Raji (cell line): ENCODE measurements around the gene DMWD.

ENCODE experiments used
- POLR2A ChIP-seq: IDR thresholded peaks from 2 replicates; pipeline ENCODE4 v1.6.1; 2011; ENCODE audit warnings: low read depth, low read length, control low read depth; ENCODE audit not compliant: insufficient read depth

Gene DMWD, protein sequence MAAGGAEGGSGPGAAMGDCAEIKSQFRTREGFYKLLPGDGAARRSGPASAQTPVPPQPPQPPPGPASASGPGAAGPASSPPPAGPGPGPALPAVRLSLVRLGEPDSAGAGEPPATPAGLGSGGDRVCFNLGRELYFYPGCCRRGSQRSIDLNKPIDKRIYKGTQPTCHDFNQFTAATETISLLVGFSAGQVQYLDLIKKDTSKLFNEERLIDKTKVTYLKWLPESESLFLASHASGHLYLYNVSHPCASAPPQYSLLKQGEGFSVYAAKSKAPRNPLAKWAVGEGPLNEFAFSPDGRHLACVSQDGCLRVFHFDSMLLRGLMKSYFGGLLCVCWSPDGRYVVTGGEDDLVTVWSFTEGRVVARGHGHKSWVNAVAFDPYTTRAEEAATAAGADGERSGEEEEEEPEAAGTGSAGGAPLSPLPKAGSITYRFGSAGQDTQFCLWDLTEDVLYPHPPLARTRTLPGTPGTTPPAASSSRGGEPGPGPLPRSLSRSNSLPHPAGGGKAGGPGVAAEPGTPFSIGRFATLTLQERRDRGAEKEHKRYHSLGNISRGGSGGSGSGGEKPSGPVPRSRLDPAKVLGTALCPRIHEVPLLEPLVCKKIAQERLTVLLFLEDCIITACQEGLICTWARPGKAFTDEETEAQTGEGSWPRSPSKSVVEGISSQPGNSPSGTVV

DNA sequence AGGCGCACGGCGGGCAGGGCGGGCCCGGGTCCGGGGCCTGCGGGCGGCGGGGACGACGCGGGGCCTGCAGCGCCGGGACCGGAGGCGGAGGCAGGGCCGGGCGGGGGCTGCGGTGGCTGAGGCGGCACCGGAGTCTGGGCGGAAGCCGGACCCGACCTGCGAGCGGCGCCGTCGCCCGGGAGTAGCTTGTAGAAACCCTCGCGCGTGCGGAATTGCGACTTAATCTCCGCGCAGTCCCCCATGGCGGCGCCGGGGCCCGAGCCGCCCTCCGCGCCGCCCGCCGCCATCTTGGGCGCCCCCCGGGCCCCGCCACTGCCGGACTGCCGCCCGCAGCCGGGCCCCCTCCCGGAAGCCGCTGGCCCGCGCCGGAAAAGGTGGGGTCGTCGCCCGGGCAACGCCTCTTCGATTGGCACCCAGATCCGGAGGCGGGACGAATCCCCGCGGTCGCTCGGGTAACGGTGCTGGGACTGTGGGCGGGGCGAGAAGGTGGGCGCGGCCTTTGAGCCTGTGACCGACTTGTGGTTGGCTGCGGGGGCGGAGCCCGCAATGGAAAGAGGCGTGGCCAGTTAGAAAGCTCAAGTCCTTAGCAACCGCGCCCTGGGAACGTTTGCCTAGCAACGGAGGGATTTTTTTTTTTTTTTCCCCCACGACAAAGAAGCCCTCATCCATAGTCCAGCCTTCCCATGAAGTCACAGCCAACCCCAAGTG is at the start of gene DMWD:
Gene DMWD, minus strand, starts transcription at position 376 of the 708 bp plus-strand sequence. Its CDS starts 89 bp downstream, at position 287.
- peak; percentile 66 for TF ChIP-seq POLR2A

DNA sequence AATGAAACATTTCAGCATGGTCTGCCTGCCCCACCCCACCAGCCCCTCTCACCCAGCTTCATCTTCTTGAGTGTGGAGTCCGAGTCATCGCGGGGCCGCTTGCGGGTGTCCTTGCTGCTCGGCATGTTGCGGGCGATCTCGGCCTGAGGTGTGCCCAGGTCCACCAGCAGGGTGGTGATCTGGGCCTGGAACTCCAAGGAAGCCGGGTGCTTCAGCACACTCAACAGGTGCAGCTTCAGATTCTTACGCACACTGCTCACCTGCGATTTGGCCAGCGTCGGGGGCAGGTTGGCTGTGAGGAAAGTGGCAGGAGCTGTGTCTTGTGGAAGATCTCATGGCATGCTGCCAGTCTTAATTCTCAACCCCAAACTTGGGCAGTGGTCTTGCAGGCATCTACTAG is 49.6 kb upstream of the DMWD start:
- no peak for TF ChIP-seq POLR2A

DNA sequence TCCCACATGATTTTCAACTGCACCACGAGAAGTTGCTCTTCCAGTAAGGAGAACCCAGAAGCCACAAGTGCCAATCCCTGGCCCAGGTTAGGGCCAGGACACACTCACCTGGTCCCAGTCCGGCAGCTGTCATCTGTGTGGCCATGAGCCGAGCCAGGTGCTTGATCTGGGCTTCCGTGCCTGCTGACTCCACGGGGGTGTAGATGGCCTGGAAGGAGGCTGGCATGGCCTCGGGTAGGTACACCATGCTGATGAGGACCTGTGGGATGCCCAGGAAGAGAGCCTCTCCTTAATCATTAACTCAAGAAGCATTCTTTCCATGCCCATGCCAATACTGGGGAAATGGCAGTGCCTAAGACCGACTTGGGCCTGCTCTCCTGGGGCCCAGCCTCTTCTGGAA is 42.3 kb upstream of the DMWD start:
- no peak for TF ChIP-seq POLR2A

DNA sequence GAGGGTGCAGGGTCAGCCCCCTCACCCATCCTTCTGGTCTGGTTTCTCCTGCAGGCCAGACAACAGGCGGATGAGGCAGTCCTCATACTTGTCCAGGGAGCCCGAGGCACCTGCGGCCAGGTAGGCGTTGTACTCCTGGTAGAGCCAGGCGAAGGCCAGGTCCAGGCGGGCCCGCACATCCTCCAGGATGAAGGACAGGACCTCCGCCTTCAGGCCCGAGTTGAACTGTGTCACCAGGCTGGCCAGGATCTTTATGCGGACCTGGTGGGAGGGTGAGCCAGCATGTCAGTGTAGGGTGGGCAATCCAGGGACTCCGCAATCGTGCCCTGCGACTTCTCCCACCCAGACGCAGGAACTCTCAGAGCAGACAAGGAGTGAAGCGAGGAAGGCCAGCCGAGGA is 36.3 kb upstream of the DMWD start:
- TF ChIP-seq POLR2A: no peak

DNA sequence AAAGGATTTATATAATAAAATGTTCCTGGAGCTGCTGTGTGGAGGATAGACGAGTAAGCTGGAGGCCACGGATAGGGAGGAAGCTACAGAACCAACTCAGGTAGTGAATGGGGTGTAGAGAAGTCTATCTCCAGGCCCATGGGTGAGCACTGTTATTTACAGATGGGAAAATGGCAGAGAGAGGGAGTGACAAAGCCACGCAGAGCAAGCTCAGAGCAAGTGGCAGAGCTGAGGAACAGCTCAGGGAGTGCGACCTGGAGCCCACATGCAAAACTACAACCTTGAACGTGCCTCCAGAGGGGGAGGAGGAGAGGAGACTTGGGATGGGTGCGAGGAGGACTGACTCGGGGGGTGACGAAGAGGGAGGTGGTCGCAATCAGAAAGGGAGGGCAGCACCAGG is 35.9 kb upstream of the DMWD start:
- TF ChIP-seq POLR2A: no peak

DNA sequence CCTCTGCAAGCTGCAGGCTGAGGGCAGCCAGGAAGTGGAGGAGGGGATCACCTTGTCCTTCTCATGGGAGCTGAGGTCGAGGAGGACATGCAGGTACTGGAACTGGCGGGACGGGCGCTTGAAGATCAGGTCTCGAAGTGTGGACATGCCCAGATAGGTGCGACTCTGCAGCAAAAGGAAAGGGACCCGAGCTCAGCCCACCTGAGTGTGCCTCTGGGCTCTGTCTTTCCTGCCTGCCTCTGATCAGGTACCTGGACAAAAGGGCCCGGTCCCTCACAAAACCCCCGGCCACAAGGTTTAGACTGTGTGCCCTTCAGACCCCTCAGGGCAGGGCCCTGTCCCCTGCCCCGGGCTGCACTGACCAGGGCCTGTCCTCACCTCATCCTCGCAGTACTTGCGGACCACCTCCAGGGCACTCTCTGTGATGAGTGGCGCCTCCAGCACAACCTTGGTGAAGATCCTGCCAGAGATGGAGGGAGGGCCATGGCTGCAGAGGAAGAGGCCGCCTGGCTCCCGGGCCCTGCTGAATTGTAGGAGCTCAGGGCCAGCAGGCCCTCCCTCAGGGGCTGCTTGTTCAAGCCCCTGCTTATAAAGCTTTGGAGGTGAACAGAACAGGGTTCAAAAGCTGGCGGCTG is 34.9 kb upstream of the DMWD start:
- no peak for TF ChIP-seq POLR2A

DNA sequence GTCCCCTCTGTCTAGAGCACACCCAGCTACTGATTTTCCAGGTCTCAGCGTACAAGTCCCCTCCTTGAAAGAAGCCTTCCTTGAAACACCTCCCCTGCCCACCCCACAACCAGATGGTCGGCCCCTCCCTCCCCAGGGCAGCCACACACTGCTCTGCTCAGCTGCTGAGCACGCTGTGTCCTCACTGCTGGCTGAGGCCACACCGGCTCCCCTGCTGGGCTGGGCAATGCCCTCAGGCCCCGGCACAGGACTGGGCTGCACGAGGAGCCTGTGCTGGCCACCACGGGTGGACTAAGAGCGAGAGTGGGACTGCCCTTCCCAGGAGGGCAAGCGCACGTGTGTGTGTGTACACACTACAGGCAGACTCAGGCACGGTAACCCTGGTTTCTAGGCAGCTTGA is 34.3 kb upstream of the DMWD start:
- no peak for TF ChIP-seq POLR2A

DNA sequence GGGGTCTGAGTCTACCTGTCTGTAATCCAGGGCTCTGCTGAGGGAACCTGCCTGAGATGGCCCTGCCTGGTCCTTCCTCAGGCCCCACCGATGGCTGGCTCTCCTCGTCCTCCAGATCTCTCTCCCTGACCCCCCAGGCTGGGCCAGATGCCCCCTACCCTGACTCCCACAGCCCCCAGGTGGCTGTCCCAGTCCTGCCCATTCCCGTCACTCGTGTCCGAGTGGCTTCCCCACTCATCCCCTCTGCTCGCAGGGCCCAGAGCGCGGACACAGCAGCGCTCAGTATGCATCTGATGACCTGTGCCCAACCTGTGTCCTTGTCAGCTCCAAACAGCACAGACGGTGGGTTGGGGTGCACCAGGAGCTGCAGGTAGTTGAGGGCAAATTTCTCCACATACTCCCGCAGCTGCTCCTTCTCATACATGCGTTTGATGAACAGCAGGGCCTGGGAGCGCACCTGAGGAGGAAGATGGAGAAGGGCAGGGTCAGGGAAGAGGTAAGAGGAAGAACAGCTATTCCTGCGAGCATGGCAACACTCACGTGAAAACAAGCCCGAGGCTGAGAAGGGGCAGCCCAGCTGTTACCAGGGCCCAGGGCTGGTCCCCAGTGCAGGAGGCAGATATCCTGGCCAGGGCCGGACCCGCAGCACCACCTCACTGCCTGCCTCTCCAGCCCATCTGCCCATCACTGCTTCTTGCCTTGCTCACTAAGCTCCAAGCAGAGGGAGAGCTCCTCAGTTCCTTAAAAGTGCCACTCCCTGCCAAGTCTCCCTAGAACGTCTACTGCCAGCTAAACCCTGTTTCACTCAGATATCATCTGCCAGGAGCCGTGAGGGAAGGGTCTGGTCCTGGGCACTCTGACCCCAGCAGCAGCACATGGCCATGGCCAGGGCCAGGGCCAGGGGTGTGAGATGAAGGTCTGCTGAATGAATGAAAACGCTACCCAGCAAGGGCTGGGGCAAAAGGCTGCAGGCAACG is 33.6 kb upstream of the DMWD start:
- TF ChIP-seq POLR2A: no peak

DNA sequence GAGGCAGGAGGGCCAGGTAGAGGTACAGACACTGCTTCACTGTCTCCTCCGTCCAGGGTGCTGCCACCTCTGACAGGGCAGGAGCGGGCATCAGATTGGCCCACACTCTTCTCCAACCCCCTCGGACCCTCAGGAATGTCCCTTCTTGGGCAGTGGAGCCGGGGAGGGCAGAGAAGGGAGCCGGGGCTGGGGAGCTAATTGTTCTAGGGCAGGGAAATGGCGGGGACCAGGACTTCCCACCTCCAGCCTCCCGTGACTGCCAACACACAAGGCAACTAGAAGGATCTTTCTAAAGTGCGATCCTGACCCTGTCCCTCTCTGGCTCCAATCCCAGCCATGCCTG is 32.6 kb upstream of the DMWD start:
- TF ChIP-seq POLR2A: no peak

DNA sequence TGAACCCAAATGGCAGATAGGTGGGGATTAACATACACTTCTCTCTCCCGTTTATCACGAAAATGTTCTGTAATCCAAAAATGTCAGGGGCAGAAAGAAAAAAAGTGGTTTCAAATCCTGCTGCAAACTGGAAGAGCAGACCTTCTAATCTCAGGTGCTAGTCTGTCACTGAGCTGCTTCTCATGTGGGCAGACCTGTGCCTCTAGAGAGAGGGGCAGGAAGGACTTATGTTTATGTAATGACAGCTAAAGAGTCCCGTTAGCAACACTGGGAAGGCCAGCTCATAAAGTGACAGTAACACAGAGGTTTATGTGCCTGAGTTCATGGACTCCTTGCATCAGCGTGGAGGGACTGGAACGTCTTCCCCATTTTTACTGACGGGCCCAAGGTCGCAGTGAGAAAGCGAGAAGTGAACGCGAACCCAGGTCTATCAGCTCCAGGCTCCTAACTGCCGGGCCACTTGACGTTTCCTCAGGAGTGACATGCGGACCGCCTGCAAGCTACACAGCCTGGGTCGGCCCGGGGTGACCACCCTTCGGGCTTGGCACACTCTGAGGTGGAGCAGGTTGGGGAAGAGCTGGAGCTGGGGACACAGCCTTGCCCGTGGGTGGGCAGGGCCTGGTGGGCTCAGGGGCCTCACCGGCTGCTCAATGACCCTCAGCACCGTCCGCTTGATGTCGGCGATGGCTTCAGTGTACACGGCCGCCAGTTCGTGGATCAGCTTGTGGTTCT is 32.1 kb upstream of the DMWD start:
- no peak for TF ChIP-seq POLR2A

DNA sequence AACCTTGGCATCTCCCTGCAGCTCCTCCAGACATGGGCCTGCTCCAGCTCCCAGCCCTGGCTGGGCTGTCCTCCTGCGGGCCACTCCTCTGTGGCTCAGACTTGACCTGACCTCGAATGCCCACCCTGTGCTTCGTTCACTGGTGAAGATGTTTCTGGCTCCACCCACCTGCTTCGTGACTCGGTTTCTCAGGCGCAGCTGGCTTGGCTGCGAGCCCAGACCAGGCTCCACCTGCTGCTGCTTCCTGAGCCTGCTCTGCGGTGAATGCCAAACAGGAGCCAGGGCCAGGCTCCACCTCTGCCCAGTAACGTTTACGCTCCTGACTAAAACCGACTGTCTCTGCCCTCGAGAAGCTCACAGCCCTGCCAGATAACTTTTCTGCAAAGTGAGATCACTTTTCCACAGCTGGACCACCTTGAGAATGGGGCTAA is 31.4 kb upstream of the DMWD start:
- TF ChIP-seq POLR2A: no peak

DNA sequence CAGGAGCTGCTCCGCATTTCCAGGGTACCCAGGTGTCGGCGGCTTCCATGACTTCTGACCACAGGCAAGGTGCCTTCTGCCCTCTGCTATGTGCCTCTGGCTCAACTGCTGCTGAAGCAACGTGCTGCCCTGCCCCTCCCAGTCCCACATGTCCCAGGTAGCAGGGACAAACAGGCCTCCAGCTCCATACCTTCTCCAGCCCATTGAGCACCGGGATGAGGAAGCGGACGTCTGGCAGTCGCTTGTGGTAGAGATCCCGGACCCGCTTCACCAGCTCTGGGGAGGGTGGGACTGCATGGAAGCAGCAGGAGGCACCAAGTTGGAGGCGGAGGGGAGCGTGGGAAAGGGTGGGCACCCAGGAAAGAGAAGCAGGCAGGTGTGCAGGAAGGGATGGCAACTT is 30.5 kb upstream of the DMWD start:
- TF ChIP-seq POLR2A: no peak

DNA sequence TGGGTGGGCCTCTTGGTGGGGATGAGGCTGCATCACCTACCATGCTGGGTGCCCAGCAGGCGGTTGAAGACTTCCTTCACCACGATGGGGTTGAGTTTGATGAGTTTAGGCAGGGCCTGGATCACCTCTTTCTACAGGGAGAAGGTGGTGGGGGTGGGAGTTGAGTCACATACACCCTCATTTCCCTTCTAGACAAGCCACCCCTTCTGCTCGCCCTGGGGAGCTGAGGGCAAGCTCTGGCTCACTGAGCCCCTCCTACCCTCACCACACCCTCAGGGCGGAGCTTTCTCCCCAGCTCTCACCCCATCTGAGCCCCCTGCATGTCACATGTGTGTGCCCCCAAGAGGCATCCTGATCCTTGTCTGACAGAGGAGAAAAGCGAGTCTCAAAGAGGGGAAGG is 30.1 kb upstream of the DMWD start:
- no peak for TF ChIP-seq POLR2A

DNA sequence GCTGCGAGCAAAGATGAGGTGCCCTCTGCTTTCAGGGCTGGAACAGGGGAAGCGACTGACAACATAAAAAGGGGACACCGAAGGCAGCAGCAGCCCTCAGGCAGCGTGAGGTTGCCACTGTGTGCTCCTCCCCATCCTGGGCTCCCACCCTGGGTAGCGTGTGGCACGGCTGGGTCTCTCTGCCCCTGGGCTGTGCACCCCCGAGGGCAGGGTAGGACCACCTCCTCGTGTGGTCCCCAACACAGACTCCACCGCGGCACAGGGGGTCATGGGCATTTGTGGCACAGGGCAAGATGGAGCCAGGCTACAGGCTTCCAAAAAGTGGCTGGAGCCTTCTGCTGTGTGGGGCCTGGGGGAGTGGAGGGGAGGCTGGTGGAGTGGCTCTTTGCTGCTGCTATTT is 28.9 kb upstream of the DMWD start:
- TF ChIP-seq POLR2A: no peak

DNA sequence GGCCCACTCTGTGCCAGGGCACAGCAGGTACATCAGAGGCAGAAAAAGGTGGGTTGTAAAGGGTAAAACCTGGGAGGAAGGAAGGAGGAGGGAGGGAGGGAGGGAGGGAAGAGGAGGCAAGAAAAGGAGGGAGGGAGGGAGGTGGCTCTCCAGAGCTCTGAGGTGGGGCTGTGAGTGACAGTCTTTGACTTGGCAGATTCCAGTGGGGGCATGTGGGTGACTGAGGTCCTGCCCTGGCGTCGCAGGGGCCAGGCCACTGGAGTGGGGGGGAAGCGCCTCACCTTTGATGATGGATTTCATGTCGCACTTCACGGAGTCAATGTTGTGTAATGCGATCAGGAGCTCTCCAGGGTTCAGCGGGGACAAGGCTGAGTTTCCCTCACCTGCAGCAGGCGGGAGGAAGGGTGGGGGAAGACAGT is 28.5 kb upstream of the DMWD start:
- no peak for TF ChIP-seq POLR2A
